ENCODE measurements around the gene PLIN5.

DNA sequence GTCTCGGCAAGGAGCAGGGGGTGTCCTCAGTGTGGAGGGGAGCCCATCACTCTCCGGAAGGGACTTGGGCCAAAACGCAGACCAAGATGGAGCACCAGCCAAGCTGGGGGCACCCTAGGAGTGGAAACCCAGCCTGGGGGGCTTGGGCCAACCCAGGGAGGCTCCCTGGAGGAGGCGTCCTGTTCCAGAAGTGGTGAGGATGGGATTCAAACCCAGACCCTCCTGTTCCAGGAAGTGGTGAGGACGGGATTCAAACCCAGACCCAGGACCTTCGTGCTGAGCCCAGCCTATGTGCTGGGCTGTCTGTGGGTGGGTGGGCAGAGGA, 15.9 kb downstream of the PLIN5 start:
- TF ChIP-seq, protein P1, sequence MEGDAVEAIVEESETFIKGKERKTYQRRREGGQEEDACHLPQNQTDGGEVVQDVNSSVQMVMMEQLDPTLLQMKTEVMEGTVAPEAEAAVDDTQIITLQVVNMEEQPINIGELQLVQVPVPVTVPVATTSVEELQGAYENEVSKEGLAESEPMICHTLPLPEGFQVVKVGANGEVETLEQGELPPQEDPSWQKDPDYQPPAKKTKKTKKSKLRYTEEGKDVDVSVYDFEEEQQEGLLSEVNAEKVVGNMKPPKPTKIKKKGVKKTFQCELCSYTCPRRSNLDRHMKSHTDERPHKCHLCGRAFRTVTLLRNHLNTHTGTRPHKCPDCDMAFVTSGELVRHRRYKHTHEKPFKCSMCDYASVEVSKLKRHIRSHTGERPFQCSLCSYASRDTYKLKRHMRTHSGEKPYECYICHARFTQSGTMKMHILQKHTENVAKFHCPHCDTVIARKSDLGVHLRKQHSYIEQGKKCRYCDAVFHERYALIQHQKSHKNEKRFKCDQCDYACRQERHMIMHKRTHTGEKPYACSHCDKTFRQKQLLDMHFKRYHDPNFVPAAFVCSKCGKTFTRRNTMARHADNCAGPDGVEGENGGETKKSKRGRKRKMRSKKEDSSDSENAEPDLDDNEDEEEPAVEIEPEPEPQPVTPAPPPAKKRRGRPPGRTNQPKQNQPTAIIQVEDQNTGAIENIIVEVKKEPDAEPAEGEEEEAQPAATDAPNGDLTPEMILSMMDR (IDR thresholded peaks at IDR 0.05; ENCODE audit: insufficient read depth, low read length) = no peak
- no peak for TF ChIP-seq GABPA (IDR thresholded peaks at IDR 0.05; ENCODE audit: low read depth)

All from HL-60 (cell line).